Large intestine (tissue), 12 donors: ENCODE measurements around the gene PCBP3. TPM values are rescaled to one million over a fixed set of nuclear protein-coding genes. Genes with fewer than 3 reads are reported as not detected.
A peak's percentile ranks its signal among the peaks of the same experiment; 100 is the strongest.

Experiments
- DNase-seq, 2 donors: peaks; one replicate each; pipeline versions ENCODE4 v3.0.0 to v3.0.0-alpha.2; 2013
- H3K27ac ChIP-seq: one replicate; pipeline ENCODE4 v1.5.1; 2013; ENCODE audit warnings: low read length
- H3K27me3 ChIP-seq: 2 replicates; pipeline ENCODE4 v1.6.1; 2013; ENCODE audit warnings: low read length; ENCODE audit not compliant: control insufficient read depth, insufficient read depth
- H3K36me3 ChIP-seq: 2 replicates; pipeline ENCODE4 v1.6.1; 2013; ENCODE audit warnings: low read length; ENCODE audit not compliant: control insufficient read depth, insufficient read depth
- H3K4me1 ChIP-seq: one replicate; pipeline ENCODE4 v1.6.1; 2013; ENCODE audit warnings: low read length; ENCODE audit not compliant: control insufficient read depth, insufficient read depth
- H3K4me3 ChIP-seq: one replicate; pipeline ENCODE4 v1.5.1; 2013; ENCODE audit warnings: low read length
- H3K9me3 ChIP-seq: one replicate; pipeline ENCODE4 v1.6.1; 2013; ENCODE audit warnings: mild to moderate bottlenecking, low read depth, low read length, moderate library complexity; ENCODE audit not compliant: control insufficient read depth
- WGBS: methylation state at CpG from one replicate; pipeline ENCODE4 v1.1.5; 2013; ENCODE audit warnings: low lambda C conversion rate; ENCODE audit not compliant: insufficient coverage; 5-methylcytosine and 5-hydroxymethylcytosine counted together
- long read RNA-seq, 11 donors: transcript quantifications; one replicate each; lab custom pipeline, GENCODE V29; 2026
- polyA plus RNA-seq: library from polyadenylated mRNA; unstranded; fragments of 120-200 nt; gene quantifications from one replicate; pipeline ENCODE4 v1.2.1, GENCODE V29; 2013

PCBP3 gene
- polyA plus RNA-seq: 7.4 TPM
- long read RNA-seq, donor 1: 0 reads
- long read RNA-seq, donor 2: 0 reads
- long read RNA-seq, donor 3: 0 reads
- long read RNA-seq, donor 4: 0 reads
- long read RNA-seq, donor 5: 0 reads
- long read RNA-seq, donor 6: 0 reads
- long read RNA-seq, donor 7: 0 reads
- long read RNA-seq, donor 8: 0 reads
- long read RNA-seq, donor 9, partial matches to known transcripts: 0 of 1 reads
- long read RNA-seq, donor 9, other reads (novel, unspliced or antisense): 0 of 1 reads
- long read RNA-seq, donor 10: 0 reads
- long read RNA-seq, donor 11: 0 reads

- peak; percentile 70 to 76 for DNase-seq
- no CpG with 5 or more reads among the region's 120 CpGs for WGBS
- H3K9me3 ChIP-seq: peaks cover 13% of the 10 kb centered on the region
- no peak within 1 kb of the TSS for H3K27ac ChIP-seq
- H3K4me1 ChIP-seq: peaks cover 5% of the 10 kb centered on the region
- H3K4me3 ChIP-seq: no peak within 1 kb of the TSS
- peaks cover 41% of the 10 kb centered on the region for H3K27me3 ChIP-seq
- no peaks in the 10 kb centered on the region for H3K36me3 ChIP-seq
Observed at GRCh38 chr21:45643021-45643980, at the start of gene PCBP3. Gene PCBP3, plus strand, starts transcription at chr21:45643725. Its CDS starts 206,361 bp downstream, at chr21:45850086.

GRCh38 chr21:45594721-45595489 is 48.6 kb upstream of the PCBP3 start:
- H3K27me3 ChIP-seq: peaks cover 15% of the 10 kb centered on the region
- H3K27ac ChIP-seq: no peak overlapping the region
- WGBS: 94% methylated on average over 3 of the region's 17 CpGs
- no peak overlapping the region for H3K4me3 ChIP-seq
- no peaks in the 10 kb centered on the region for H3K36me3 ChIP-seq
- peaks cover 4% of the 10 kb centered on the region for H3K9me3 ChIP-seq
- no peaks in the 10 kb centered on the region for H3K4me1 ChIP-seq
- no peak for DNase-seq

- Histone ChIP-seq H3K4me1 (no peaks in the 10 kb centered on the region), H3K27ac (no peak overlapping the region), H3K27me3 (peaks cover 10% of the 10 kb centered on the region), H3K36me3 (no peaks in the 10 kb centered on the region), H3K9me3 (no peaks in the 10 kb centered on the region), H3K4me3 (no peak overlapping the region)
- WGBS: no CpG with 5 or more reads among the region's 16 CpGs
- DNase-seq: no peak
Observed at GRCh38 chr21:45595574-45596295, 47.8 kb upstream of the PCBP3 start.

GRCh38 chr21:45596704-45597318 is 46.7 kb upstream of the PCBP3 start:
- Histone ChIP-seq H3K4me1 (no peaks in the 10 kb centered on the region), H3K4me3 (no peak overlapping the region), H3K27me3 (peaks cover 2% of the 10 kb centered on the region), H3K27ac (no peak overlapping the region), H3K9me3 (no peaks in the 10 kb centered on the region), H3K36me3 (no peaks in the 10 kb centered on the region)
- 0% methylated on average over 1 of the region's 16 CpGs for WGBS
- DNase-seq: peak; percentile 44 to 48

- WGBS: no CpG with 5 or more reads among the region's 7 CpGs
- Histone ChIP-seq H3K27ac (no peak overlapping the region), H3K4me1 (no peaks in the 10 kb centered on the region), H3K9me3 (no peaks in the 10 kb centered on the region), H3K36me3 (no peaks in the 10 kb centered on the region), H3K27me3 (no peaks in the 10 kb centered on the region), H3K4me3 (no peak overlapping the region)
- DNase-seq: no peak
Observed at GRCh38 chr21:45598109-45598508, 45.4 kb upstream of the PCBP3 start.

- no peaks in the 10 kb centered on the region for H3K4me1 ChIP-seq
- WGBS: no CpG with 5 or more reads among the region's 10 CpGs
- no peak overlapping the region for H3K4me3 ChIP-seq
- no peaks in the 10 kb centered on the region for H3K27me3 ChIP-seq
- H3K9me3 ChIP-seq: no peaks in the 10 kb centered on the region
- no peak for DNase-seq
- H3K36me3 ChIP-seq: no peaks in the 10 kb centered on the region
- no peak overlapping the region for H3K27ac ChIP-seq
Observed at GRCh38 chr21:45598666-45599065, 44.9 kb upstream of the PCBP3 start.

- no CpG with 5 or more reads among the region's 14 CpGs for WGBS
- H3K4me1 ChIP-seq: no peaks in the 10 kb centered on the region
Observed at GRCh38 chr21:45599146-45599581, 44.4 kb upstream of the PCBP3 start.

GRCh38 chr21:45600248-45600647 is 43.3 kb upstream of the PCBP3 start:
- Histone ChIP-seq H3K27me3 (no peaks in the 10 kb centered on the region), H3K4me3 (no peak overlapping the region), H3K4me1 (no peaks in the 10 kb centered on the region), H3K36me3 (no peaks in the 10 kb centered on the region), H3K27ac (no peak overlapping the region), H3K9me3 (no peaks in the 10 kb centered on the region)
- DNase-seq: no peak
- no CpG with 5 or more reads among the region's 6 CpGs for WGBS

More at GRCh38 chr21:45599146-45599581, 44.4 kb upstream of the PCBP3 start:
- Histone ChIP-seq H3K9me3 (no peaks in the 10 kb centered on the region), H3K36me3 (no peaks in the 10 kb centered on the region), H3K27ac (no peak overlapping the region), H3K4me3 (no peak overlapping the region), H3K27me3 (no peaks in the 10 kb centered on the region)
- no peak for DNase-seq

- Histone ChIP-seq H3K9me3 (no peaks in the 10 kb centered on the region), H3K36me3 (no peaks in the 10 kb centered on the region), H3K27me3 (no peaks in the 10 kb centered on the region), H3K4me3 (no peak overlapping the region), H3K4me1 (no peaks in the 10 kb centered on the region), H3K27ac (no peak overlapping the region)
- no peak for DNase-seq
- no CpG with 5 or more reads among the region's 10 CpGs for WGBS
Observed at GRCh38 chr21:45601551-45601950, 42.0 kb upstream of the PCBP3 start.
